Upper lobe of left lung (tissue), 4 donors: Measurements from ENCODE around the gene RASAL2.

Source experiments
- POLR2A ChIP-seq, 4 donors: fragments of 450-650 bp; IDR thresholded peaks; one replicate each; pipeline ENCODE4 v1.5.1; 2016 to 2017; ENCODE audit warnings: antibody characterized with exemption in 4 of 4, mild to moderate bottlenecking in 2 of 4
- POLR2AphosphoS5 ChIP-seq, 2 donors: sonication (generic); formaldehyde crosslinking; IDR thresholded peaks; one replicate each; pipeline ENCODE4 v1.5.1; 2017; ENCODE audit warnings: antibody characterized with exemption in 2 of 2
- TF ChIP-seq, protein P1 (sequence below), 6 experiments: fragments of 450-650 bp in 4 of 6; fragments of 200-600 bp in 2 of 6; sonication (generic) in 2 of 6; IDR thresholded peaks; one replicate each; pipeline ENCODE4 v1.5.1; 2016 to 2019; ENCODE audit warnings: antibody characterized with exemption in 6 of 6

DNA sequence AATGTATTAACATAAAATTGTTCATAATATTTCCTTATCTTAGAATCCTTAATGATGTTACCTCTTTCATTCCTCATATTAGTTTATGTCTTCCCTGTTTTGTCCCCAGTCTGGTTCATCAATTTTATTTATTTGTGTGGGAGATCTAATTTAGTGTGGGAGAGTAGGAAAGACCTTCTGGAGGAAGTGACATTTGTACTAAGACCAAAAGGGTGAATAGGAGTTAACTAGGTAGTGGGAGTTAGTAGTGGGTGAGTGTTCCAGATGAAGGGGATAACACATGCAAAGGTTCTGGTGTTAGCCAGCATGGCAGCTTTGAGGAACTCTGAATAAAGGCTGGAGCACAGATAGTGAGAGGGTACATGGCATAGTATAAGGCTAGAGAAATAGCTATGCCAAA is 21.4 kb downstream of the RASAL2 start:
- TF ChIP-seq POLR2A (IDR thresholded peaks at IDR 0.05), result no peak
- TF ChIP-seq, protein P1, sequence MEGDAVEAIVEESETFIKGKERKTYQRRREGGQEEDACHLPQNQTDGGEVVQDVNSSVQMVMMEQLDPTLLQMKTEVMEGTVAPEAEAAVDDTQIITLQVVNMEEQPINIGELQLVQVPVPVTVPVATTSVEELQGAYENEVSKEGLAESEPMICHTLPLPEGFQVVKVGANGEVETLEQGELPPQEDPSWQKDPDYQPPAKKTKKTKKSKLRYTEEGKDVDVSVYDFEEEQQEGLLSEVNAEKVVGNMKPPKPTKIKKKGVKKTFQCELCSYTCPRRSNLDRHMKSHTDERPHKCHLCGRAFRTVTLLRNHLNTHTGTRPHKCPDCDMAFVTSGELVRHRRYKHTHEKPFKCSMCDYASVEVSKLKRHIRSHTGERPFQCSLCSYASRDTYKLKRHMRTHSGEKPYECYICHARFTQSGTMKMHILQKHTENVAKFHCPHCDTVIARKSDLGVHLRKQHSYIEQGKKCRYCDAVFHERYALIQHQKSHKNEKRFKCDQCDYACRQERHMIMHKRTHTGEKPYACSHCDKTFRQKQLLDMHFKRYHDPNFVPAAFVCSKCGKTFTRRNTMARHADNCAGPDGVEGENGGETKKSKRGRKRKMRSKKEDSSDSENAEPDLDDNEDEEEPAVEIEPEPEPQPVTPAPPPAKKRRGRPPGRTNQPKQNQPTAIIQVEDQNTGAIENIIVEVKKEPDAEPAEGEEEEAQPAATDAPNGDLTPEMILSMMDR (IDR thresholded peaks at IDR 0.05), result no peak
- no peak for TF ChIP-seq POLR2AphosphoS5 (IDR thresholded peaks at IDR 0.05)
